Measurements from ENCODE around the gene ISCA2. TPM values are rescaled to one million over a fixed set of nuclear protein-coding genes. Genes with fewer than 3 reads are reported as not detected.

Gene ISCA2
- total and polyA plus RNA-seq, 4 experiments from 2014 or later, result 31.3 to 83.1 (median 47.4) TPM

- Histone ChIP-seq H3K4me3 (ENCODE audit: low read length in 2 of 2) (no peak overlapping the region), H3K4me1 (ENCODE audit: insufficient read depth, low read length) (no peaks in the 10 kb centered on the region), H3K27me3 (ENCODE audit: insufficient read depth, low read length) (no peaks in the 10 kb centered on the region), H3K27ac (ENCODE audit: low read depth, low read length) (no peak overlapping the region), H3K36me3 (ENCODE audit: insufficient read depth, low read length) (no peaks in the 10 kb centered on the region), H3K9me3 (ENCODE audit: control insufficient read depth in 1 of 2, low read length in 2 of 2) (no peaks in the 10 kb centered on the region)
- Mint-ChIP-seq H3K9me3 (no peaks in the 10 kb centered on the region), H3K27me3 (no peaks in the 10 kb centered on the region), H3K36me3 (peaks cover 0 to 7% of the 10 kb centered on the region in 2 donors), H3K4me1 (peaks cover 0 to 8% (median 5%) of the 10 kb centered on the region in 4 donors), H3K27ac (peak overlapping the region in 1 of 7 donors; percentile 12), H3K4me3 (no peak overlapping the region)
- intact Hi-C loops (cut with micrococcal nuclease), result no loop called here
- CTCF ChIA-PET (ENCODE audit: partially characterized antibody), result no interaction called here
- POLR2A ChIA-PET (ENCODE audit: partially characterized antibody), result no interaction called here
- no peak for DNase-seq
Observed at GRCh38 chr14:74503291-74503937, 9.8 kb downstream of the ISCA2 start.

- no peak overlapping the region for H3K4me3 ChIP-seq (ENCODE audit: low read length in 2 of 2)
- Mint-ChIP-seq H3K4me3 (no peak overlapping the region), H3K36me3 (peaks cover 0 to 7% of the 10 kb centered on the region in 2 donors), H3K9me3 (no peaks in the 10 kb centered on the region), H3K4me1 (peaks cover 0 to 8% (median 5%) of the 10 kb centered on the region in 4 donors), H3K27me3 (no peaks in the 10 kb centered on the region), H3K27ac (no peak overlapping the region)
- CTCF ChIA-PET (ENCODE audit: partially characterized antibody), result no interaction called here
- no peaks in the 10 kb centered on the region for H3K36me3 ChIP-seq (ENCODE audit: insufficient read depth, low read length)
- no peak for DNase-seq
- H3K4me1 ChIP-seq (ENCODE audit: insufficient read depth, low read length), result no peaks in the 10 kb centered on the region
- POLR2A ChIA-PET (ENCODE audit: partially characterized antibody), result no interaction called here
- intact Hi-C loops (cut with micrococcal nuclease), result no loop called here
- H3K27me3 ChIP-seq (ENCODE audit: insufficient read depth, low read length), result no peaks in the 10 kb centered on the region
- no peaks in the 10 kb centered on the region for H3K9me3 ChIP-seq (ENCODE audit: control insufficient read depth in 1 of 2, low read length in 2 of 2)
- H3K27ac ChIP-seq (ENCODE audit: low read depth, low read length), result no peak overlapping the region
Observed at GRCh38 chr14:74503938-74504335, 10.4 kb downstream of the ISCA2 start.

GRCh38 chr14:74504412-74504811 lies 10.8 kb downstream of the ISCA2 start:
- Histone ChIP-seq H3K4me3 (ENCODE audit: low read length in 2 of 2) (no peak overlapping the region), H3K36me3 (ENCODE audit: insufficient read depth, low read length) (no peaks in the 10 kb centered on the region), H3K27me3 (ENCODE audit: insufficient read depth, low read length) (no peaks in the 10 kb centered on the region), H3K4me1 (ENCODE audit: insufficient read depth, low read length) (no peaks in the 10 kb centered on the region), H3K9me3 (ENCODE audit: control insufficient read depth in 1 of 2, low read length in 2 of 2) (no peaks in the 10 kb centered on the region), H3K27ac (ENCODE audit: low read depth, low read length) (no peak overlapping the region)
- intact Hi-C loops (cut with micrococcal nuclease), result no loop called here
- no peak for DNase-seq
- no peak overlapping the region for H3K4me3 Mint-ChIP-seq
- no peaks in the 10 kb centered on the region for H3K27me3 Mint-ChIP-seq
- ChIA-PET CTCF (ENCODE audit: partially characterized antibody) (interaction anchor here (0.6 kb wide), 1 partner anchor 67 kb away, joined by 3 read pairs; no protein-coding TSS in a partner anchor), POLR2A (ENCODE audit: partially characterized antibody) (no interaction called here)
- H3K36me3 Mint-ChIP-seq, result peaks cover 0 to 3% of the 10 kb centered on the region in 2 donors
- H3K4me1 Mint-ChIP-seq, result peaks cover 0 to 8% (median 4%) of the 10 kb centered on the region in 4 donors
- no peaks in the 10 kb centered on the region for H3K9me3 Mint-ChIP-seq
- H3K27ac Mint-ChIP-seq, result no peak overlapping the region

GRCh38 chr14:74504874-74505720 lies 11.5 kb downstream of the ISCA2 start:
- no peaks in the 10 kb centered on the region for H3K9me3 ChIP-seq (ENCODE audit: control insufficient read depth in 1 of 2, low read length in 2 of 2)
- H3K4me1 Mint-ChIP-seq, result peaks cover 0 to 8% (median 2%) of the 10 kb centered on the region in 4 donors
- no peaks in the 10 kb centered on the region for H3K27me3 ChIP-seq (ENCODE audit: insufficient read depth, low read length)
- ChIA-PET POLR2A (ENCODE audit: partially characterized antibody) (no interaction called here), CTCF (ENCODE audit: partially characterized antibody) (interaction anchor here (0.6 kb wide), 1 partner anchor 67 kb away, joined by 3 read pairs; no protein-coding TSS in a partner anchor)
- no peak overlapping the region for H3K4me3 Mint-ChIP-seq
- H3K27ac Mint-ChIP-seq, result no peak overlapping the region
- peaks cover 0 to under 1% of the 10 kb centered on the region in 2 donors for H3K36me3 Mint-ChIP-seq
- intact Hi-C loops (cut with micrococcal nuclease), result no loop called here
- H3K27ac ChIP-seq (ENCODE audit: low read depth, low read length), result no peak overlapping the region
- H3K4me1 ChIP-seq (ENCODE audit: insufficient read depth, low read length), result no peaks in the 10 kb centered on the region
- H3K36me3 ChIP-seq (ENCODE audit: insufficient read depth, low read length), result no peaks in the 10 kb centered on the region
- H3K27me3 Mint-ChIP-seq, result peaks cover 0 to 4% of the 10 kb centered on the region in 2 donors
- peaks cover 0 to 2% (median 0%) of the 10 kb centered on the region in 8 donors for H3K9me3 Mint-ChIP-seq
- no peak for DNase-seq
- no peak overlapping the region for H3K4me3 ChIP-seq (ENCODE audit: low read length in 2 of 2)

- Mint-ChIP-seq H3K27ac (no peak overlapping the region), H3K4me3 (no peak overlapping the region), H3K36me3 (no peaks in the 10 kb centered on the region), H3K27me3 (peaks cover 0 to 4% of the 10 kb centered on the region in 2 donors), H3K9me3 (peaks cover 0 to 2% (median 0%) of the 10 kb centered on the region in 8 donors), H3K4me1 (peaks cover 0 to 8% (median 2%) of the 10 kb centered on the region in 4 donors)
- Histone ChIP-seq H3K9me3 (ENCODE audit: control insufficient read depth in 1 of 2, low read length in 2 of 2) (no peaks in the 10 kb centered on the region), H3K27ac (ENCODE audit: low read depth, low read length) (no peak overlapping the region), H3K36me3 (ENCODE audit: insufficient read depth, low read length) (no peaks in the 10 kb centered on the region), H3K4me1 (ENCODE audit: insufficient read depth, low read length) (no peaks in the 10 kb centered on the region), H3K4me3 (ENCODE audit: low read length in 2 of 2) (no peak overlapping the region), H3K27me3 (ENCODE audit: insufficient read depth, low read length) (no peaks in the 10 kb centered on the region)
- ChIA-PET CTCF (ENCODE audit: partially characterized antibody) (no interaction called here), POLR2A (ENCODE audit: partially characterized antibody) (no interaction called here)
- intact Hi-C loops (cut with micrococcal nuclease), result no loop called here
- no peak for DNase-seq
Observed at GRCh38 chr14:74505831-74506230, 12.3 kb downstream of the ISCA2 start.

- no peak overlapping the region for H3K4me3 ChIP-seq (ENCODE audit: low read length in 2 of 2)
- H3K9me3 Mint-ChIP-seq, result peaks cover 0 to 2% (median 0%) of the 10 kb centered on the region in 8 donors
- POLR2A ChIA-PET (ENCODE audit: partially characterized antibody), result no interaction called here
- DNase-seq, result no peak
- H3K4me3 Mint-ChIP-seq, result no peak overlapping the region
- peaks cover 0 to 4% of the 10 kb centered on the region in 2 donors for H3K27me3 Mint-ChIP-seq
- H3K36me3 Mint-ChIP-seq, result no peaks in the 10 kb centered on the region
- no peak overlapping the region for H3K27ac Mint-ChIP-seq
- H3K27me3 ChIP-seq (ENCODE audit: insufficient read depth, low read length), result no peaks in the 10 kb centered on the region
- CTCF ChIA-PET (ENCODE audit: partially characterized antibody), result no interaction called here
- H3K4me1 Mint-ChIP-seq, result peaks cover 0 to 8% (median 2%) of the 10 kb centered on the region in 4 donors
- no peaks in the 10 kb centered on the region for H3K9me3 ChIP-seq (ENCODE audit: control insufficient read depth in 1 of 2, low read length in 2 of 2)
- no peak overlapping the region for H3K27ac ChIP-seq (ENCODE audit: low read depth, low read length)
- H3K36me3 ChIP-seq (ENCODE audit: insufficient read depth, low read length), result no peaks in the 10 kb centered on the region
- intact Hi-C loops (cut with micrococcal nuclease), result no loop called here
- no peaks in the 10 kb centered on the region for H3K4me1 ChIP-seq (ENCODE audit: insufficient read depth, low read length)
Observed at GRCh38 chr14:74506411-74506851, 12.9 kb downstream of the ISCA2 start.

GRCh38 chr14:74507085-74507484 lies 13.5 kb downstream of the ISCA2 start:
- Histone ChIP-seq H3K4me3 (ENCODE audit: low read length in 2 of 2) (no peak overlapping the region), H3K27me3 (ENCODE audit: insufficient read depth, low read length) (no peaks in the 10 kb centered on the region), H3K27ac (ENCODE audit: low read depth, low read length) (no peak overlapping the region), H3K36me3 (ENCODE audit: insufficient read depth, low read length) (no peaks in the 10 kb centered on the region), H3K4me1 (ENCODE audit: insufficient read depth, low read length) (no peaks in the 10 kb centered on the region), H3K9me3 (ENCODE audit: control insufficient read depth in 1 of 2, low read length in 2 of 2) (no peaks in the 10 kb centered on the region)
- intact Hi-C loops (cut with micrococcal nuclease), result no loop called here
- H3K36me3 Mint-ChIP-seq, result no peaks in the 10 kb centered on the region
- ChIA-PET CTCF (ENCODE audit: partially characterized antibody) (no interaction called here), POLR2A (ENCODE audit: partially characterized antibody) (no interaction called here)
- H3K4me3 Mint-ChIP-seq, result no peak overlapping the region
- H3K4me1 Mint-ChIP-seq, result peaks cover 0 to 4% (median under 1%) of the 10 kb centered on the region in 4 donors
- peaks cover 0 to 2% (median 0%) of the 10 kb centered on the region in 8 donors for H3K9me3 Mint-ChIP-seq
- H3K27ac Mint-ChIP-seq, result no peak overlapping the region
- H3K27me3 Mint-ChIP-seq, result peaks cover 0 to 4% of the 10 kb centered on the region in 2 donors
- DNase-seq, result no peak
